ENCODE data around the gene HCN2.

Gene HCN2

GRCh38 chr19:662962-663681 is 73.4 kb downstream of the HCN2 start, which contains the start of gene RNF126 (continued):
- TF ChIP-seq ZEB2 (tag by site-specific recombination; IDR thresholded peaks at IDR 0.05) (peak; percentile 28; the same call in 1 of the 2 replicates), SP3 (tag by site-specific recombination; IDR thresholded peaks at IDR 0.05) (peak; percentile 68), ZNF155 (tag by site-specific recombination; IDR thresholded peaks at IDR 0.05) (no peak), ZNF350 (tag by site-specific recombination; IDR thresholded peaks at IDR 0.05) (no peak), SCRT1 (tag by site-specific recombination; IDR thresholded peaks at IDR 0.05; ENCODE audit: borderline replicate concordance) (no peak), ZNF239 (tag by site-specific recombination; IDR thresholded peaks at IDR 0.05) (no peak), ZNF157 (tag by site-specific recombination; IDR thresholded peaks at IDR 0.05) (no peak), ZNF223 (tag by site-specific recombination; IDR thresholded peaks at IDR 0.05) (no peak), IKZF3 (tag by site-specific recombination; IDR thresholded peaks at IDR 0.05) (no peak), ZNF521 (tag by site-specific recombination; IDR thresholded peaks at IDR 0.05) (no peak), ZIC2 (tag by site-specific recombination; IDR thresholded peaks at IDR 0.05) (no peak), SP2 (tag by site-specific recombination; IDR thresholded peaks at IDR 0.05) (peak; percentile 71), ZFP41 (tag by site-specific recombination; IDR thresholded peaks at IDR 0.05; ENCODE audit: borderline replicate concordance) (no peak), ZBTB20 (tag by site-specific recombination; IDR thresholded peaks at IDR 0.05) (no peak), ZNF555 (tag by site-specific recombination; conservative IDR thresholded peaks at IDR 0.05) (no peak), ZSCAN18 (tag by site-specific recombination; IDR thresholded peaks at IDR 0.05) (no peak), TCF7L2 (IDR thresholded peaks at IDR 0.05; ENCODE audit: borderline replicate concordance, low read depth, low read length) (no peak), ZNF624 (tag by site-specific recombination; IDR thresholded peaks at IDR 0.05) (no peak), HIC1 (tag by site-specific recombination; IDR thresholded peaks at IDR 0.05) (no peak), ZNF76 (tag by site-specific recombination; IDR thresholded peaks at IDR 0.05; ENCODE audit: borderline replicate concordance, low read depth) (no peak), HOXC10 (CRISPR knock-in tag; IDR thresholded peaks at IDR 0.05) (0 out of 2 replicates have a peak, but pooled peaks have one; percentile 64), KLF1 (tag by site-specific recombination; IDR thresholded peaks at IDR 0.05) (peak; percentile 31; the same call in 1 of the 2 replicates), ZNF610 (tag by site-specific recombination; IDR thresholded peaks at IDR 0.05; ENCODE audit: borderline replicate concordance) (no peak; the same call in 1 of the 2 replicates), KLF10 (tag by site-specific recombination; IDR thresholded peaks at IDR 0.05) (peak; percentile 41; the same call in 1 of the 2 replicates), ZNF169 (tag by site-specific recombination; IDR thresholded peaks at IDR 0.05) (no peak), PRDM1 (tag by site-specific recombination; IDR thresholded peaks at IDR 0.05) (no peak), KLF8 (tag by site-specific recombination; IDR thresholded peaks at IDR 0.05) (peak; percentile 89)
- TF ChIP-seq, protein P1, sequence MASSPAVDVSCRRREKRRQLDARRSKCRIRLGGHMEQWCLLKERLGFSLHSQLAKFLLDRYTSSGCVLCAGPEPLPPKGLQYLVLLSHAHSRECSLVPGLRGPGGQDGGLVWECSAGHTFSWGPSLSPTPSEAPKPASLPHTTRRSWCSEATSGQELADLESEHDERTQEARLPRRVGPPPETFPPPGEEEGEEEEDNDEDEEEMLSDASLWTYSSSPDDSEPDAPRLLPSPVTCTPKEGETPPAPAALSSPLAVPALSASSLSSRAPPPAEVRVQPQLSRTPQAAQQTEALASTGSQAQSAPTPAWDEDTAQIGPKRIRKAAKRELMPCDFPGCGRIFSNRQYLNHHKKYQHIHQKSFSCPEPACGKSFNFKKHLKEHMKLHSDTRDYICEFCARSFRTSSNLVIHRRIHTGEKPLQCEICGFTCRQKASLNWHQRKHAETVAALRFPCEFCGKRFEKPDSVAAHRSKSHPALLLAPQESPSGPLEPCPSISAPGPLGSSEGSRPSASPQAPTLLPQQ (tag by site-specific recombination; IDR thresholded peaks at IDR 0.05), result no peak
- TF ChIP-seq, protein P2, sequence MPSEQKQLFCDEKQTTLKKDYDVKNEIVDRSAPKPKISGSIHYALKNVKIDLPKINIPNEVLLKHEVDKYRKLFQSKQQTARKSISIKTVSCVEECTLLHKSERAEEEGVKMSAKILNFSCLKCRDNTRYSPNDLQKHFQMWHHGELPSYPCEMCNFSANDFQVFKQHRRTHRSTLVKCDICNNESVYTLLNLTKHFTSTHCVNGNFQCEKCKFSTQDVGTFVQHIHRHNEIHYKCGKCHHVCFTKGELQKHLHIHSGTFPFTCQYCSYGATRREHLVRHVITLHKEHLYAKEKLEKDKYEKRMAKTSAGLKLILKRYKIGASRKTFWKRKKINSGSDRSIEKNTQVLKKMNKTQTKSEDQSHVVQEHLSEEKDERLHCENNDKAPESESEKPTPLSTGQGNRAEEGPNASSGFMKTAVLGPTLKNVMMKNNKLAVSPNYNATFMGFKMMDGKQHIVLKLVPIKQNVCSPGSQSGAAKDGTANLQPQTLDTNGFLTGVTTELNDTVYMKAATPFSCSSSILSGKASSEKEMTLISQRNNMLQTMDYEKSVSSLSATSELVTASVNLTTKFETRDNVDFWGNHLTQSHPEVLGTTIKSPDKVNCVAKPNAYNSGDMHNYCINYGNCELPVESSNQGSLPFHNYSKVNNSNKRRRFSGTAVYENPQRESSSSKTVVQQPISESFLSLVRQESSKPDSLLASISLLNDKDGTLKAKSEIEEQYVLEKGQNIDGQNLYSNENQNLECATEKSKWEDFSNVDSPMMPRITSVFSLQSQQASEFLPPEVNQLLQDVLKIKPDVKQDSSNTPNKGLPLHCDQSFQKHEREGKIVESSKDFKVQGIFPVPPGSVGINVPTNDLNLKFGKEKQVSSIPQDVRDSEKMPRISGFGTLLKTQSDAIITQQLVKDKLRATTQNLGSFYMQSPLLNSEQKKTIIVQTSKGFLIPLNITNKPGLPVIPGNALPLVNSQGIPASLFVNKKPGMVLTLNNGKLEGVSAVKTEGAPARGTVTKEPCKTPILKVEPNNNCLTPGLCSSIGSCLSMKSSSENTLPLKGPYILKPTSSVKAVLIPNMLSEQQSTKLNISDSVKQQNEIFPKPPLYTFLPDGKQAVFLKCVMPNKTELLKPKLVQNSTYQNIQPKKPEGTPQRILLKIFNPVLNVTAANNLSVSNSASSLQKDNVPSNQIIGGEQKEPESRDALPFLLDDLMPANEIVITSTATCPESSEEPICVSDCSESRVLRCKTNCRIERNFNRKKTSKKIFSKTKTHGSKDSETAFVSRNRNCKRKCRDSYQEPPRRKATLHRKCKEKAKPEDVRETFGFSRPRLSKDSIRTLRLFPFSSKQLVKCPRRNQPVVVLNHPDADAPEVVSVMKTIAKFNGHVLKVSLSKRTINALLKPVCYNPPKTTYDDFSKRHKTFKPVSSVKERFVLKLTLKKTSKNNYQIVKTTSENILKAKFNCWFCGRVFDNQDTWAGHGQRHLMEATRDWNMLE (tag by site-specific recombination; conservative IDR thresholded peaks at IDR 0.05; ENCODE audit: low read depth), result no peak
